GM12865 (cell line): ENCODE data around the gene SELENOT.

ENCODE experiments used
- DNase-seq: peaks from one replicate; pipeline ENCODE4 v3.0.0; 2010; ENCODE audit warnings: low read depth
- H3K4me3 ChIP-seq: 2 replicates; pipeline ENCODE4 v1.5.1; 2011; ENCODE audit warnings: mild to moderate bottlenecking, low read depth, low read length, control low read depth
- TF ChIP-seq, protein P1 (sequence below): IDR thresholded peaks from 2 replicates; pipeline ENCODE4 v1.5.1; 2011; ENCODE audit warnings: low read length, control low read depth, low read depth, inconsistent platforms; ENCODE audit not compliant: insufficient read depth; ENCODE audit errors: missing control alignments

Gene SELENOT

DNA sequence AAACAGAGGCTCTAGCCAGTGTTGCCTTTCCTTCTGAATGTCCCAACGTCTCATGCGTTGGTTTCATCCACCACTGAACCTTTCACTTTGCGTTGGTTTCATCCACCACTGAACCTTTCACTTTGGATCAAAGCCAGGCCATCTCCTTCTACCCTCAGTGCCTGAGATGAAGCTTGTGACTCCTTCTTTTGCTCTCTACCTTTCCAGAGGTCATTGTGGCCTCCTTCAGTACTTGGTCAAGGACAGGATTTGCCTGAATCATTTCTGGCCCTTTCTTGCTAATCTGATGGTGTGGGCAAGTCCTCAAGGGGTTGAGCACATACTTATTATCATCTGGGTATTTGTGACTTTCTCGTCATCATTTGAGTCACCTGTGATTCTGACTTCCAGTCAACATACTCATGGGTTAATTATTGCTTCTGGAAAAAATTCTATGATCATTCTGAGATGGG lies 50.0 kb downstream of the SELENOT start:
- TF ChIP-seq, protein P1, sequence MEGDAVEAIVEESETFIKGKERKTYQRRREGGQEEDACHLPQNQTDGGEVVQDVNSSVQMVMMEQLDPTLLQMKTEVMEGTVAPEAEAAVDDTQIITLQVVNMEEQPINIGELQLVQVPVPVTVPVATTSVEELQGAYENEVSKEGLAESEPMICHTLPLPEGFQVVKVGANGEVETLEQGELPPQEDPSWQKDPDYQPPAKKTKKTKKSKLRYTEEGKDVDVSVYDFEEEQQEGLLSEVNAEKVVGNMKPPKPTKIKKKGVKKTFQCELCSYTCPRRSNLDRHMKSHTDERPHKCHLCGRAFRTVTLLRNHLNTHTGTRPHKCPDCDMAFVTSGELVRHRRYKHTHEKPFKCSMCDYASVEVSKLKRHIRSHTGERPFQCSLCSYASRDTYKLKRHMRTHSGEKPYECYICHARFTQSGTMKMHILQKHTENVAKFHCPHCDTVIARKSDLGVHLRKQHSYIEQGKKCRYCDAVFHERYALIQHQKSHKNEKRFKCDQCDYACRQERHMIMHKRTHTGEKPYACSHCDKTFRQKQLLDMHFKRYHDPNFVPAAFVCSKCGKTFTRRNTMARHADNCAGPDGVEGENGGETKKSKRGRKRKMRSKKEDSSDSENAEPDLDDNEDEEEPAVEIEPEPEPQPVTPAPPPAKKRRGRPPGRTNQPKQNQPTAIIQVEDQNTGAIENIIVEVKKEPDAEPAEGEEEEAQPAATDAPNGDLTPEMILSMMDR: no peak
- H3K4me3 ChIP-seq: no peak overlapping the region
- peak; percentile 64 for DNase-seq

DNA sequence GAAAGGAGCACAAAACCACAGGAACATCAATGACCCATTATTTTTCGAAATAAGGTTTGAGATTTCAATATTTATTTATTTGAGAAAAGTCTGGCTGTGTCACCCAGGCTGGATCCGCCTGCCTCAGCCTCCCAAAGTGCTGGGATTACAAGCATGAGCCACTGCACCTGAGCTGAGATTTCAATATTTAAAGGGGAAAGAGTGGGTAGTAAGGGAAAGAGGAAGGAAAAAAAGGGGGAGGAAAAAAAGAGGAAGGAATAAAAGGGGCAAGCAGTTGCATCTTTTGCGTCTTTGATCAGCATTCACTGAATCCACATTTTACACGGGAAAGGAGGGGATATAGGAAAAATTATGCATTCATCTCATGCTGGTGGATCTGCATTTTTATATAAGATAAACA lies 53.2 kb downstream of the SELENOT start:
- H3K4me3 ChIP-seq: no peak overlapping the region
- TF ChIP-seq, protein P1: no peak
- DNase-seq: no peak

DNA sequence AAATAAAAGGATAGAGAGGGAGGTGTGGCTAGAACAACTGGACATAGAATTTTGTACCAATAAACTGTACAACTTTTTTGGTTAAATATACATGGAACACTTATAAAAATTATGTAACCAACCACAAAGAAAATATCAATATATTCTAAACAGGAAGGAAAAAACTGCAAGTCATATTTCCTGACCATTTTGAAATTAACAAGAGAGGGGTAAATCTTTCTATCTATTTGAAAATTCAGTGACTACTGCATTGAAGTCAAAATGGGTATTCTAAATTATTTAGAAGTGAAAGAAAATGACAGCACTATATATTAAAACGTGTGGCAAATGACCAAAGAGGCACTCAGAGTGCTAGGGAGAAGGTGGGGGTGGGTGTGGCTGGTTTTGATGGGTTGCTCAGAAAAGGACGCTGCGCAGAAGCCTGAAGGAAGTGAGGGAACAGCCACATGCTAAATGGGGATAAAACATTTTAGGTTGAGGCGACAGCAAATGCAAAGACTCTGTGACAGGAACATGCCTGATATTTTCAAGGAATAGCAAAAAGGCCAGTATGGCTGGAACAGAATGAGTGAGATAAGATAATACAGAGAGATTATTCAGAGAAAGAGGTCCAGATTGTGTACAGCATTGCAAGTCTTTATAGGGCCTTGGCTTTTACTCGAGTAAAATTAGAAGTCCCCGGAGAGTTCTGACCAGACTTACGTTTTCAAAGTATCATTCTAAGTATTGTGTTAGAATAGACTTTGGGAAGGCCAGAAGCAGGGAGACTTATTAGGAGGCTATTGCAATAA lies 59.5 kb downstream of the SELENOT start:
- TF ChIP-seq, protein P1: no peak
- no peak overlapping the region for H3K4me3 ChIP-seq
- no peak for DNase-seq

DNA sequence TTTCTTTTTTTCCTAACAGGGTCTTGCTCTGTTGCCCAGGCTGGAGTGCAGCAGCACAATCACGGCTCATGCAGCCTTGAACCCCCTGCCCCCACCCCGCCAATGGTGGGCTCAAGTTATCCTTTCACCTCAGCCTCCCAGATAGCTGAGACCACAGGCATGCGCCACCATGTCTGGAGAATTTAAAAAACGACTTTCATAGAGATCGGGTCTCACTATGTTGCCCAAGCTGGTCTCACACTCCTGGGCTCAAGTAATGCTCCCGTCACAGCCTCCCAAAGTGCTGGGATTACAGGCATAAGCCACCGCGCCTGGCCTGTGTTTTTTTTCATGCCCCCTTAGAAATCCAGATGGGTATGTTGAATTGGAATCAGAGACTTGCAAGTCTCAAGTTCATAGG lies 60.3 kb downstream of the SELENOT start:
- no peak overlapping the region for H3K4me3 ChIP-seq
- TF ChIP-seq, protein P1: no peak
- no peak for DNase-seq

DNA sequence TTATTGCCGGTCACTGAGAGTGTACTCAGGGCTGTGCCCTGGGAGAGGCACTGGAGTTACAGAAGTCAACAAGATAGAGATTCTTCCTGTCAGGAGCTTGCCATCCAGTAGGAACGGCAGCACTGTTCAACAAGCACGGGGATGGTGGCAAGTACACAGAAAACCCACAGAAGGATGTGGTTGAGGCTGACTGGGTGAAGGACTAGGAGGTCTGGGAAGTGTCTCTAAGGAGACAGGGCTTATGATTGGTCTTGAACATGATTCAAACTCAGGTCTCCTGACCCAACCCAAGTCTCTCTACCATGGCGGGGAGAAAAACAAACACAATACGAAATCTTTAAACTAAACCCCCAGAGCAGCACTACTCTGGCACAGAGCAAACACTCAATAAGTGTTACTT lies 63.0 kb downstream of the SELENOT start:
- TF ChIP-seq, protein P1: no peak
- no peak for DNase-seq

DNA sequence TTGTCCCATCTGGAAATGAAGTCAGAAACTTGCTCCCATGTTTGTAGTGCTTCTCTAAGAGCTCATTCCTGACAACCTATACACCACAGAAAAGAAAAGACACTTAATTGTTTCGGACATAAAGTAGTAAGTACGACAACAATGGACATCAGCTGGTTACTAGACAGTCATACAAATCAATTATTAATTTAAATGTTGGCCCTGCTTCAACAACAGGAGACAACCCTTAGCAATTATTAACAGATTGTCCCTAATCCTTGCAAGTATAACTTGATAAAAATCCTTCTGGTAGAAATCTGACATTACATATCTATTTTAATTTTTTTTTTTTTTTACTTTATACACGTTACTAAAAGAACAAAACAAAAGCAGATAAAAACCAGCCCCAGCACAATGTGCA lies 70.8 kb downstream of the SELENOT start:
- TF ChIP-seq, protein P1: no peak
- DNase-seq: no peak
- no peak overlapping the region for H3K4me3 ChIP-seq

More for the DNA sequence above, 63.0 kb downstream of the SELENOT start:
- H3K4me3 ChIP-seq: no peak overlapping the region

DNA sequence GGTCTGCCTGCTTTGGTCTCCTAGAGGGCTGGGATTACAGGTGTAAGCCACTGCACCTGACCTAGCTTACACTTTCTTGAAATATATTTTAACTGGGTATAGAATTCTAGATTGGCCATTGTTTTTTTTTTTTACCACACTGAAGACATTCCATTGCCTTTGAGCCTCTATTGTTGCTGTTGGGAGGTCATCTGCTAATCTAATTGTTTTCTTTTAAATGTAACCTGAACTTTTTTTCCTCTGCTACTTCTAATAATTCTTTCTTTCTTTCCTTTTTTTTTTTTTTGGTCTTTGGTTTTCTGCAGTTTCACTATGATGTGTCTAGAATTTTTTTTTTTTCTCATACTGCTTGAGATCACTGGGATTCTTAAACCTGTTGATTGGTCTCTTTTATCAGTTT lies 72.5 kb downstream of the SELENOT start:
- no peak overlapping the region for H3K4me3 ChIP-seq
- DNase-seq: no peak
- TF ChIP-seq, protein P1: no peak
